A673 (cell line): ENCODE results near the gene G6PC1.
"Not testable (repeated sequence)": the region's sequence is repeated elsewhere in the genome, so short reads cannot be mapped to it uniquely, and the experiment has no call there.

Experiments
- CTCF ChIP-seq: fragments of 300-800, 200-600 bp; sonication (generic); conservative IDR thresholded peaks from 2 replicates; pipeline ENCODE4 v1.5.1; 2017; ENCODE audit warnings: low read depth, mild to moderate bottlenecking, antibody characterized with exemption, low read length, moderate library complexity, mixed read lengths
- EZH2 ChIP-seq: fragments of 200-600 bp; sonication (generic); IDR thresholded peaks from 2 replicates; pipeline ENCODE4 v1.6.1; 2017; ENCODE audit warnings: borderline replicate concordance, low read depth, mild to moderate bottlenecking, mixed read lengths, antibody characterized with exemption, low read length; ENCODE audit not compliant: poor library complexity, severe bottlenecking

GRCh38 chr17:42923472-42923871 is 22.9 kb downstream of the G6PC1 start:
- TF ChIP-seq CTCF, EZH2: not testable (repeated sequence)
